Activated naive CD4-positive, alpha-beta T cell treated with anti-CD3 and anti-CD28 coated beads, Interleukin-2, amount 50 U/mL, for 24 hours (primary cell): ENCODE data around the gene RASGEF1C.

Experiments used
- H3K27ac Mint-ChIP-seq: one replicate; pipeline ENCODE4 v1.8.0; 2021; ENCODE audit warnings: mild to moderate bottlenecking, mixed read lengths
- H3K27me3 Mint-ChIP-seq: one replicate; pipeline ENCODE4 v1.8.0; 2021; ENCODE audit warnings: mixed read lengths
- H3K36me3 Mint-ChIP-seq: one replicate; pipeline ENCODE4 v1.8.0; 2021; ENCODE audit warnings: mixed read lengths
- H3K4me1 Mint-ChIP-seq: one replicate; pipeline ENCODE4 v1.8.0; 2021; ENCODE audit warnings: mixed read lengths
- H3K4me3 Mint-ChIP-seq: one replicate; pipeline ENCODE4 v1.8.0; 2021; ENCODE audit warnings: mild to moderate bottlenecking, mixed read lengths
- H3K9me3 Mint-ChIP-seq: one replicate; pipeline ENCODE4 v1.8.0; 2021; ENCODE audit warnings: mixed read lengths

The RASGEF1C gene

DNA sequence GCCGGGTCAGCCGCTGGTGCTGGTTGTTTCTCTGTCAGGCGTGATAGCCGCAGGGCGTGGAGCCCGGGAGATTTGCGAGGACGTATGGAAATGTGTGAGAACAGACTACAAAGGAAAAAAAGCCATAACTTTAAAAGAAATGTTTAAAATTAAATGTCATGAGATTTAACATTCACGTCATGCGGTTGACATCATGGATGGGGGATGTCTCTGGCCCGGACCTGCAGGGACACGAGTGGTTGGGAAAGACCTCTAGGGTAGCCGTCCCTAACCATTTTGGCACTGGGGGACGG is 136.8 kb downstream of the RASGEF1C start:
- H3K27ac Mint-ChIP-seq = peak overlapping the region; percentile 89
- no peaks in the 10 kb centered on the region for H3K36me3 Mint-ChIP-seq
- H3K9me3 Mint-ChIP-seq = no peaks in the 10 kb centered on the region
- peaks cover 32% of the 10 kb centered on the region for H3K4me1 Mint-ChIP-seq
- no peaks in the 10 kb centered on the region for H3K27me3 Mint-ChIP-seq
- H3K4me3 Mint-ChIP-seq = peak overlapping the region; percentile 84

- Mint-ChIP-seq H3K27ac (peak within 1 kb of the TSS; percentile 89), H3K27me3 (no peaks in the 10 kb centered on the region), H3K4me3 (peak within 1 kb of the TSS; percentile 91), H3K4me1 (peaks cover 32% of the 10 kb centered on the region), H3K9me3 (no peaks in the 10 kb centered on the region), H3K36me3 (no peaks in the 10 kb centered on the region)
Measured at GRCh38 chr5:180071531-180072255, 137.3 kb downstream of the RASGEF1C start, which contains the start of gene RNF130. RNF130 (minus strand) TSS chr5:180071759; CDS start chr5:180071702, 57 bp downstream.

GRCh38 chr5:180070756-180071530 is 138.1 kb downstream of the RASGEF1C start:
- Mint-ChIP-seq H3K36me3 (no peaks in the 10 kb centered on the region), H3K4me1 (peaks cover 32% of the 10 kb centered on the region), H3K4me3 (peak overlapping the region; percentile 91), H3K27me3 (no peaks in the 10 kb centered on the region), H3K9me3 (no peaks in the 10 kb centered on the region), H3K27ac (peak overlapping the region; percentile 77)

DNA sequence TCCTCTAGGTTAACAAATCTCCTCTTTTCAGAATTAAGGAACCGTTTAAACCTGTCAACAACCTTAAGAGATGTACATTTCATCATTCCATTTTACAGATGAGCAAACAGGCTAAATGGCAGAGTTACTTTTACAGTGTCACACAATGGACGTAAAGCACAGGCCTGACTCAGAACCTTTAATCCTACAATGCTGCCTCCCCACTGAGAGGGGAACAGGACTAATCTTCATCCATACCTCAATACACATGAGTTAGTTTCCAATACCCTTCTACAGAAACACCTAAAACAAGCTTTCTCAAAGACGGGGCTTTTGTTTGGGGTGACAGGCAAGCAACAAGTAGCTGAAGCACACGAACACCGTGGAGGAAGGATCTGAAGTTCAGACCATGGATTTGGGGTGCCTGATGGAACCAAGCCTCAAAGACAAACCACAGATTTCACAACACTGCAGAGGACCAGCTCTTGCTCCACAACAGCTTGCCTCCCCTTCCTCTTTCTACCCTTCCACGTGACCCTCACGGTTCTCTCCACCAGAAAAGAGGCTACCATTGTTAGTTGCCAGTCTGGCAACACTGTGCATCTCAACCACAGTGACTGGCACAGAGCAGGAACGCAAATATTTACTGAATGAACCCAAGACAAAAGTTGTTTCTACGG is 139.3 kb downstream of the RASGEF1C start:
- H3K9me3 Mint-ChIP-seq = no peaks in the 10 kb centered on the region
- peak overlapping the region; percentile 91 for H3K4me3 Mint-ChIP-seq
- H3K27me3 Mint-ChIP-seq = no peaks in the 10 kb centered on the region
- no peak overlapping the region for H3K27ac Mint-ChIP-seq
- H3K36me3 Mint-ChIP-seq = no peaks in the 10 kb centered on the region
- peaks cover 32% of the 10 kb centered on the region for H3K4me1 Mint-ChIP-seq

DNA sequence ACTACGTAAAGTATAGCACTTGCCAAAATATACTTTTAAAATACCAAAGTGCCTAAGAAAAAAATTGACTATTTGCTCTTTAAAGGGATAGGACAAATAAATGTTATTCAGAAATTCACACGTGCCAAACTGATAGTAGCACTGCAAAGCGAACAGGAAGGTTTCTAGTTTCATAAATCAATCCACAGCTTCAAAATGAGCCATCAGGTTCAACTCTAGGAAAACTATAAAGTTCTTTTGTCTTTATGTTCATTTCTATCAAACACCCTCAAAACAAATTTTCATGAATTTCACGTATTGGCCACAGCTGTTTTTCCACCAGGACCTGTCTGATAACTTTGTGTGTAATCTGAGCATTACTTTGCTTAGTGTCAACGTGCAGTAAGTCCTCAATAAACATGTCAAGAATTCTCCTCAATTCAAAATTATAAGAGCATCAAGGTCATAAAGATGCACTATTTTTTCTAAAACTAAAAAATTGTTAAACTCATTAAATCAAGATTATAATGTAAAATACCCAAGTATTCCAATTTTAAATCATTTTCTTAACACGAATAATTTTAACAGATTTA is 140.4 kb downstream of the RASGEF1C start:
- H3K9me3 Mint-ChIP-seq = no peaks in the 10 kb centered on the region
- no peaks in the 10 kb centered on the region for H3K27me3 Mint-ChIP-seq
- no peak overlapping the region for H3K4me3 Mint-ChIP-seq
- peaks cover 31% of the 10 kb centered on the region for H3K4me1 Mint-ChIP-seq
- no peak overlapping the region for H3K27ac Mint-ChIP-seq
- no peaks in the 10 kb centered on the region for H3K36me3 Mint-ChIP-seq

DNA sequence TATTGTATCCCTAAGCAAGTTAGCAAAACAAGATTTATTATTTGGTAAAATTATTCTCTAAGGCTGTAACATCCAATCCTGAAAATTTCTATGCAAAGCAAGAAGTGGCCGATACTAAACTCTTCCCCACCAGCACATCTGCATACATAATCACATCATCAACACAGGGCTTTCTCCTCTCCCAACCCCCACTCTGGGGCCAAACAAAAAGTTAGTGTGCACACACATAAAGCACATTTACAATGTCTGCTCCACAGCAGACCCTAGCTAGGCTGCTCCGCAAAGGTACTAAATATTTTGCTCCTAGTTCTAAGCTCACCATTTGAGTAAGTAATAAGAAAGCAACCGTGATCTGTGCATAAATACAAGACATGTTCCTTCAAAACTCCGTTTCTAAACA is 141.0 kb downstream of the RASGEF1C start:
- no peaks in the 10 kb centered on the region for H3K27me3 Mint-ChIP-seq
- H3K4me3 Mint-ChIP-seq = no peak overlapping the region
- H3K9me3 Mint-ChIP-seq = no peaks in the 10 kb centered on the region
- H3K4me1 Mint-ChIP-seq = peaks cover 28% of the 10 kb centered on the region
- H3K27ac Mint-ChIP-seq = no peak overlapping the region
- no peaks in the 10 kb centered on the region for H3K36me3 Mint-ChIP-seq

- Mint-ChIP-seq H3K27me3 (no peaks in the 10 kb centered on the region), H3K9me3 (no peaks in the 10 kb centered on the region), H3K4me3 (no peak overlapping the region), H3K4me1 (peaks cover 5% of the 10 kb centered on the region), H3K27ac (no peak overlapping the region), H3K36me3 (peaks cover 2% of the 10 kb centered on the region)
Measured at GRCh38 chr5:180060192-180060591, 148.8 kb downstream of the RASGEF1C start.

DNA sequence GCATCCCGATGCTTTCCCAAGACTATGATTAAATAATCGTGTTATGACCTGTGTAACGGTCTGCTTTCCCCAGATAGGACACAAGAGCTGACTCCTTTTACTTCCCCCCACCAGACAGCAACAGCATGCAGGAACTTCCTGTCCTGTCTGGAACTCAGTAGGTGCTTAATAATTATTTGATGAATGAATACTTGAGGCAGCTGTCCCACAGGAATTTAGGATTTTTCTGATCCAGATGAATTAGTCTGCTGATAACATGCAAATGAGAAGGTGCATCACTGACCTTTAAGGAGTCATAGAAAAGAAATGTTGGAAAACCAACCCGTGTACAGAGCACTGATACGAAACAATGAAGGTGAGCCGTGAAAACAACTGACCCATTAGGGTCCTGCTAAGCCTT is 149.7 kb downstream of the RASGEF1C start:
- Mint-ChIP-seq H3K27me3 (no peaks in the 10 kb centered on the region), H3K9me3 (no peaks in the 10 kb centered on the region), H3K4me1 (peaks cover 5% of the 10 kb centered on the region), H3K27ac (no peak overlapping the region), H3K36me3 (peaks cover 2% of the 10 kb centered on the region), H3K4me3 (no peak overlapping the region)

- Mint-ChIP-seq H3K36me3 (peaks cover 5% of the 10 kb centered on the region), H3K4me3 (no peak overlapping the region), H3K4me1 (peaks cover 18% of the 10 kb centered on the region), H3K27me3 (no peaks in the 10 kb centered on the region), H3K9me3 (no peaks in the 10 kb centered on the region), H3K27ac (no peak overlapping the region)
Measured at GRCh38 chr5:180056153-180056552, 152.9 kb downstream of the RASGEF1C start.

GRCh38 chr5:180054226-180054625 is 154.8 kb downstream of the RASGEF1C start:
- Mint-ChIP-seq H3K9me3 (no peaks in the 10 kb centered on the region), H3K27ac (no peak overlapping the region), H3K36me3 (peaks cover 4% of the 10 kb centered on the region)

DNA sequence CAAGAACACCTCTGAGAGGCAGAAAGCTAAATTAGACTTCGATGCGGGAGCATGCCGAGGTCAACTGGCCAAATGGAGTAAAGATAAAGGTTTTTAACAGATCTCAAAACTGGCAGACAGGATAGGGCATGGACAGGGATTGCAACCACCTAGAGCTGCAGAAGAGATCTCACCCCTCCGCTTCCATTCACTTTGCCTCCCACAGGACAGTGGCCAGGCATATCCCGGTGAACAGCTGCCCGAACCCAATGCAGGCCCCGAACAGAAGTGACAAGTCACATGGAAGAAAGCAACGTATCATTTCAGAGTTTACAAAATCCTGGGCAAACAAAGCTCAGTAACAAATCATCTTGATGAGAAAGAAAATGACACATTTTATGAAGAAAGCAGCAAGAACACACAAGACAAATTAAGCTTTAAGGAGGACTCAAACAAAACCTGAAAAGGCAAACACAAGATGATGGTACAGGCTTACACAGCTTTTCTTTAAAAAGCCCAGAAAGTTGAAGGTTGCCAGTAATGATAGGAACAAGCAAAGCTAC is 155.9 kb downstream of the RASGEF1C start:
- H3K4me3 Mint-ChIP-seq = no peak overlapping the region
- no peaks in the 10 kb centered on the region for H3K9me3 Mint-ChIP-seq

More at GRCh38 chr5:180054226-180054625, 154.8 kb downstream of the RASGEF1C start:
- peaks cover 22% of the 10 kb centered on the region for H3K4me1 Mint-ChIP-seq
- H3K4me3 Mint-ChIP-seq = no peak overlapping the region
- H3K27me3 Mint-ChIP-seq = no peaks in the 10 kb centered on the region

DNA sequence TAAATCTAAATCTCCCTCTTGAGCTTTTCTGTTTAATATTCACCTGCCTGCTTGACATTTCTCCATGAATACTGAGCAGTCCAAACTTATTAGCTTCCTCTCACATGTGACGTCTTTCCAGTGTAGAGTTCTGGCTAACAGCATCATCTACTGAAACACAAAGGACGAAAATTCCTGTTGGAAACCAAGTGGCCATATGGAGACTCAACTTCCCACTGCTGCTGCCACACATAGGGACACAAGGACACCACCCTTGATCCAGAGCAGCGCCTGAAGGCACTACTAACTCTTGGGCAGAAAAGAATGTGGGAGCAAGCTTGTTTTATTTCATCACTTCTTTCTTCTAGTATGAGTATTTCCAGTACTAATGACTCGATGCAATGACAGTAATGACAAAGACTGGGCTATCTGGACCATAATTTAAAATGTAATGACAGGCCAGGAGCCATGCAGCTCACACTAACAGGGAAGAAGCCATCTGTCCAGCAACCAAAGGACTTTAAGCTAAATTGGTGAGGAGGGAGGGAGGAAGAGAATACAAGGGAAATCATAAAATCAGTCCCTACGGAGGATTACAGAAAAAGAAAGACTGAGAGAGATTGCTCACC is 156.7 kb downstream of the RASGEF1C start:
- H3K4me3 Mint-ChIP-seq = no peak overlapping the region
- H3K36me3 Mint-ChIP-seq = peaks cover 2% of the 10 kb centered on the region
- no peaks in the 10 kb centered on the region for H3K9me3 Mint-ChIP-seq
- no peaks in the 10 kb centered on the region for H3K27me3 Mint-ChIP-seq
- H3K27ac Mint-ChIP-seq = no peak overlapping the region
- H3K4me1 Mint-ChIP-seq = peaks cover 22% of the 10 kb centered on the region

More for the DNA sequence above, 155.9 kb downstream of the RASGEF1C start:
- peaks cover 2% of the 10 kb centered on the region for H3K36me3 Mint-ChIP-seq
- peaks cover 22% of the 10 kb centered on the region for H3K4me1 Mint-ChIP-seq
- H3K27me3 Mint-ChIP-seq = no peaks in the 10 kb centered on the region
- no peak overlapping the region for H3K27ac Mint-ChIP-seq
